Measurements from ENCODE around the gene POLR2L.

DNA sequence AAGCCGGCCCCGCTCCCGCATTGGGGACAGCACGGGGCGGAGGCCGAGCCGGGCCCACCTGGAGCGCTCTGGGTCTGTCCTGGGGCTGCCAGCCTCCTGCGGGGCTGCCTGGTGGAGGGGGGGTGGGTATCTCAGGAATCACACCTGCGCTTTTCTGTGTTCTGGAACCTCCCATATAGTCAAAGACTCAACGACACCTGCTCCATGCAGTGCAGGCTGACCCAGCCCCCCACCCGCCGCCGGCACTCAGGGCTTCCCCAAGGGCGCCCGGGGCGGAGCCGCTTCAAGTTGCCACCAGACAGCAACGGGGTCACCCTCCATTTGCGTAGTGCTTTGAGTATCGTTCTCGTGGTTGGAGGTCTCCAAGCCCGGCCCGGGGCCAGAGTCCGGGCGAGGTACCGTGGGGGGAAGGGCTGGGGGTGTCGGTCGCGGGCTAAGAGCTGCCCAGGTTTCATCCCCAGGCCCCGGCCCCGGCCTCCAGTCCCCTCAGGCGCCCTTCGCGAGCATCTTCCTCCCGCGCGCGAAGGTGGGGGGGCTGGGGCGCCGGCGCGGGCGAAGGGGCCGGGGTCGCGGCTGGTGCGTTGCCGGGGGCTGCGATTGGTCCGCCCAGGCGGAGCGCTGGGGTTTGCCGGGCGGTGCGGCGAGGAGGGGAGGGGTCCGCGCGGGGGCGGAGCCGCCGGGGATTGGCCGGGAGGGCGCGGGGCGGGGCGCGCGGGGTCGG lies 6.9 kb upstream of the POLR2L start:
- TF ChIP-seq, protein P1, sequence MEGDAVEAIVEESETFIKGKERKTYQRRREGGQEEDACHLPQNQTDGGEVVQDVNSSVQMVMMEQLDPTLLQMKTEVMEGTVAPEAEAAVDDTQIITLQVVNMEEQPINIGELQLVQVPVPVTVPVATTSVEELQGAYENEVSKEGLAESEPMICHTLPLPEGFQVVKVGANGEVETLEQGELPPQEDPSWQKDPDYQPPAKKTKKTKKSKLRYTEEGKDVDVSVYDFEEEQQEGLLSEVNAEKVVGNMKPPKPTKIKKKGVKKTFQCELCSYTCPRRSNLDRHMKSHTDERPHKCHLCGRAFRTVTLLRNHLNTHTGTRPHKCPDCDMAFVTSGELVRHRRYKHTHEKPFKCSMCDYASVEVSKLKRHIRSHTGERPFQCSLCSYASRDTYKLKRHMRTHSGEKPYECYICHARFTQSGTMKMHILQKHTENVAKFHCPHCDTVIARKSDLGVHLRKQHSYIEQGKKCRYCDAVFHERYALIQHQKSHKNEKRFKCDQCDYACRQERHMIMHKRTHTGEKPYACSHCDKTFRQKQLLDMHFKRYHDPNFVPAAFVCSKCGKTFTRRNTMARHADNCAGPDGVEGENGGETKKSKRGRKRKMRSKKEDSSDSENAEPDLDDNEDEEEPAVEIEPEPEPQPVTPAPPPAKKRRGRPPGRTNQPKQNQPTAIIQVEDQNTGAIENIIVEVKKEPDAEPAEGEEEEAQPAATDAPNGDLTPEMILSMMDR (IDR thresholded peaks at IDR 0.05) = no peak
- no peak for TF ChIP-seq POLR2A (IDR thresholded peaks at IDR 0.05)

Measured in uterus (tissue), 2 donors.